K562 (cell line): Measurements from ENCODE around the gene CEP290. TPM values are rescaled to one million over a fixed set of nuclear protein-coding genes. Genes with fewer than 3 reads are reported as not detected.

Experiments
- ATAC-seq: fragments of 200-7000 bp; cut with Tn5 transposase; 3 replicates; pipeline ENCODE4 v1.9.1; 2020; ENCODE audit warnings: moderate library complexity
- BruUV-seq: library from RNA; stranded (reverse); fragments of 400-500 nt; replicated peaks from 2 replicates; lab custom pipeline; 2021; lab: Mats Ljungman, UMichigan
- CTCF ChIA-PET: fragments of 300-600 bp; formaldehyde crosslinking; extraction: SDS; loops from one replicate; lab custom pipeline; 2021; ENCODE audit warnings: low intra/inter-chr PET ratio; lab: Yijun Ruan, JAX
- POLR2A ChIA-PET: fragments of 300-600, 350-650 bp; sonication (Branson Sonifier 250); formaldehyde crosslinking; extraction: SDS; loops from one replicate; lab custom pipeline; 2021; ENCODE audit warnings: antibody characterized with exemption, inconsistent platforms; lab: Yijun Ruan, JAX
- DNase-seq, 4 experiments: peaks; one replicate each; pipeline versions ENCODE4 v3.0.0 to v3.0.0-alpha.2; 2011 to 2018; ENCODE audit warnings: low spot score in 3 of 4, mixed read lengths in 3 of 4; ENCODE audit errors: extremely low read depth in 1 of 4
- FAIRE-seq: peaks from 2 replicates; lab custom pipeline; 2011; peaks lifted over from hg19 to GRCh38; lab: Jason Lieb, UNC
- H2AFZ ChIP-seq: 2 replicates; pipeline ENCODE4 v1.6.0; 2011; ENCODE audit warnings: low read depth, low read length, control low read depth, inconsistent platforms
- H3K27ac ChIP-seq: fragments of 200-600 bp; 3 replicates; pipeline ENCODE4 v1.8.0; 2011; ENCODE audit warnings: low read depth, mild to moderate bottlenecking, control low read depth, inconsistent platforms, low read length, moderate library complexity, mixed read lengths; ENCODE audit errors: extremely low read depth
- H3K27me3 ChIP-seq, 2 experiments: fragments of 300-600 bp in 1 of 2; 2 replicates in 1 of 2; 3 replicates in 1 of 2; pipeline versions ENCODE4 v1.6.0 to v1.8.0; 2011; ENCODE audit warnings: inconsistent platforms in 2 of 2, low read length in 2 of 2, mild to moderate bottlenecking in 1 of 2, mixed read lengths in 1 of 2, moderate library complexity in 1 of 2; ENCODE audit not compliant: control insufficient read depth in 2 of 2, insufficient read depth in 2 of 2
- H3K36me3 ChIP-seq: fragments of 300-600 bp; 3 replicates; pipeline ENCODE4 v1.8.0; 2011; ENCODE audit warnings: mild to moderate bottlenecking, low read length, inconsistent platforms; ENCODE audit not compliant: control insufficient read depth, insufficient read depth
- H3K4me1 ChIP-seq, 2 experiments: fragments of 200-600 bp in 1 of 2; replicated peaks in 1 of 2; 2 replicates in 1 of 2; 3 replicates in 1 of 2; pipeline versions ENCODE4 v1.5.1 to v1.8.0; 2011; ENCODE audit warnings: inconsistent platforms in 2 of 2, low read length in 2 of 2, mild to moderate bottlenecking in 1 of 2, mixed read lengths in 1 of 2, moderate library complexity in 1 of 2; ENCODE audit not compliant: control insufficient read depth in 2 of 2, insufficient read depth in 2 of 2
- H3K4me2 ChIP-seq: 2 replicates; pipeline ENCODE4 v1.6.1; 2011; ENCODE audit warnings: low read length, control low read depth, inconsistent platforms, mixed read lengths; ENCODE audit not compliant: insufficient read depth
- H3K4me3 ChIP-seq: fragments of 200-600 bp; sonication (generic), shearing (Covaris generic); 2 replicates; pipeline ENCODE4 v1.5.1; 2016; ENCODE audit warnings: control low read depth, inconsistent platforms
- H3K79me2 ChIP-seq: fragments of 200-600 bp; 3 replicates; pipeline ENCODE4 v1.8.0; 2011; ENCODE audit warnings: low read length, inconsistent platforms; ENCODE audit not compliant: control insufficient read depth, insufficient read depth
- H3K9ac ChIP-seq, 2 experiments: 2 replicates each; pipeline versions ENCODE4 v1.6.0 to v1.6.1; 2011; ENCODE audit warnings: low read depth in 2 of 2, low read length in 2 of 2, control low read depth in 1 of 2, inconsistent platforms in 1 of 2, mild to moderate bottlenecking in 1 of 2, mixed read lengths in 1 of 2; ENCODE audit not compliant: insufficient read depth in 1 of 2
- H3K9me1 ChIP-seq: one replicate; pipeline ENCODE4 v1.6.0; 2011; ENCODE audit warnings: inconsistent platforms, mild to moderate bottlenecking, low read length, moderate library complexity; ENCODE audit not compliant: control insufficient read depth, insufficient read depth
- H3K9me3 ChIP-seq: replicated peaks from 2 replicates; pipeline ENCODE4 v1.5.1; 2011; ENCODE audit warnings: low read depth, low read length, inconsistent platforms; ENCODE audit not compliant: control insufficient read depth, insufficient read depth
- H4K20me1 ChIP-seq: replicated peaks from 2 replicates; pipeline ENCODE4 v1.6.1; 2011; ENCODE audit warnings: low read length, inconsistent platforms, mixed read lengths; ENCODE audit not compliant: control insufficient read depth, insufficient read depth
- CBX5 ChIP-seq: IDR thresholded peaks from 2 replicates; pipeline ENCODE4 v1.6.1; 2014; ENCODE audit warnings: low read depth, borderline replicate concordance
- JUN ChIP-seq, 2 experiments: sonication (generic) in 1 of 2; formaldehyde crosslinking in 1 of 2; IDR thresholded peaks; 2 replicates each; pipeline versions ENCODE4 v1.6.1 to v1.8.0; 2012 to 2022; ENCODE audit warnings: borderline replicate concordance in 2 of 2, mild to moderate bottlenecking in 2 of 2, improper control_type of control experiment in 1 of 2, low read depth in 1 of 2, low read length in 1 of 2, missing genetic modification reagents in 1 of 2
- MED1 ChIP-seq: sonication (generic); formaldehyde crosslinking; IDR thresholded peaks from 2 replicates; pipeline ENCODE4 v1.8.1; 2023; ENCODE audit warnings: missing genetic modification reagents, borderline replicate concordance
- SMARCE1 ChIP-seq: fragments of 450-650 bp; IDR thresholded peaks from 2 replicates; pipeline ENCODE4 v1.7.1; 2016; ENCODE audit warnings: mild to moderate bottlenecking
- SMC3 ChIP-seq: conservative IDR thresholded peaks from 2 replicates; pipeline ENCODE4 v1.6.1; 2011; ENCODE audit warnings: low read depth, low read length, improper control_type of control experiment; ENCODE audit not compliant: insufficient read depth
- ZNF57 ChIP-seq: fragments of 450-650 bp; formaldehyde crosslinking; IDR thresholded peaks from 2 replicates; pipeline ENCODE4 v1.4.0; 2020; ENCODE audit warnings: mild to moderate bottlenecking, moderate library complexity
- WGBS: fragments of 100-300 bp; shearing (Covaris generic); methylation state at CpG from one replicate; pipeline ENCODE4 v1.1.6; 2016; ENCODE audit warnings: low coverage, mixed read lengths; ENCODE audit not compliant: insufficient coverage; ENCODE audit errors: missing lambda C conversion rate; 5-methylcytosine and 5-hydroxymethylcytosine counted together
- in situ Hi-C: fragments of 300-500 bp; cut with MboI; formaldehyde crosslinking; loops from 4 replicates; pipeline ENCODE4 v1.15.0; 2018; ENCODE audit warnings: inconsistent platforms, mixed read lengths
- intact Hi-C: fragments of 100-400 bp; cut with micrococcal nuclease; formaldehyde crosslinking; loops from 2 replicates; pipeline ENCODE4 v1.14.2; 2022
- polyA plus RNA-seq, 8 experiments: library from polyadenylated mRNA; depleted of rRNA in 4 of 8; stranded (reverse) in 5 of 8; unstranded in 3 of 8; fragments of >200 nt; fragmentation: Nextera tagmentation in 2 of 8; fragmentation: Illumina TruSeq in 1 of 8; extraction: Ambion mirVana in 2 of 8; extraction: Trizol in 1 of 8; gene quantifications; 2 replicates each; pipeline versions ENCODE4 v1.2.1 to v1.2.3, GENCODE V29; 2011 to 2014; ENCODE audit warnings: inconsistent platforms in 1 of 8, missing spikeins in 1 of 8
- total RNA-seq, 7 experiments: library from RNA; depleted of rRNA in 6 of 7; stranded (reverse); fragments of >200 nt in 6 of 7; fragmentation: Illumina TruSeq in 2 of 7; extraction: Trizol in 2 of 7; gene quantifications; 2 replicates each; pipeline versions ENCODE4 v1.2.1 to v1.2.3, GENCODE V29; 2011 to 2021; ENCODE audit warnings: low replicate concordance in 1 of 7

Gene CEP290
- total and polyA plus RNA-seq, 9 of the 15 experiments (the other 6 are each of a cell fraction or from before 2014, with no cell fraction given), result 7.2 to 19.4 (median 18.1) TPM

GRCh38 chr12:88156075-88156654 is 14.3 kb upstream of the CEP290 start:
- H3K79me2 ChIP-seq, result no peaks in the 10 kb centered on the region
- no peak for FAIRE-seq
- no peaks in the 10 kb centered on the region for H3K4me1 ChIP-seq
- H3K27me3 ChIP-seq, result no peaks in the 10 kb centered on the region
- ChIA-PET CTCF (no interaction called here), POLR2A (no interaction called here)
- DNase-seq, result no peak
- in situ Hi-C loops, result no loop called here
- no peak overlapping the region for H3K27ac ChIP-seq
- TF ChIP-seq SMARCE1 (no peak), MED1 (CRISPR knock-in tag) (no peak), CBX5 (no peak), SMC3 (no peak), ZNF57 (CRISPR knock-in tag) (no peak), JUN (IDR thresholded peaks at IDR 0.05; ENCODE audit: borderline replicate concordance, low read depth, low read length) (no peak), JUN (CRISPR knock-in tag; IDR thresholded peaks at IDR 0.05; ENCODE audit: borderline replicate concordance) (no peak)
- H3K4me3 ChIP-seq, result no peak overlapping the region
- no peak for ATAC-seq
- WGBS, result 89% methylated on average over 1 of the region's 1 CpG
- H4K20me1 ChIP-seq, result no peaks in the 10 kb centered on the region
- H3K9ac ChIP-seq, result no peak overlapping the region
- intact Hi-C loops, result no loop called here
- no peak overlapping the region for H2AFZ ChIP-seq
- no peaks in the 10 kb centered on the region for H3K9me3 ChIP-seq
- BruUV-seq, result no TSS peak
- no peaks in the 10 kb centered on the region for H3K9me1 ChIP-seq
- H3K4me2 ChIP-seq, result no peak overlapping the region
- H3K36me3 ChIP-seq, result peaks cover 7% of the 10 kb centered on the region; the same call in 1 of the 3 replicates
